Brain microvascular endothelial cell (primary cell): ENCODE results near the gene PDSS1.
"Not testable (repeated sequence)": the region's sequence is repeated elsewhere in the genome, so short reads cannot be mapped to it uniquely, and the experiment has no call there.

Experiments used
- DNase-seq: peaks from one replicate; pipeline ENCODE4 v3.0.0-alpha.2; 2020
- H3K27ac ChIP-seq: fragments of 250-450 bp; sonication (Bioruptor Pico); 2 replicates; pipeline ENCODE4 v1.5.1; 2020; ENCODE audit warnings: mild to moderate bottlenecking, moderate library complexity
- H3K27me3 ChIP-seq: fragments of 250-450 bp; sonication (Bioruptor Pico); replicated peaks from 2 replicates; pipeline ENCODE4 v1.5.1; 2020; ENCODE audit warnings: mild to moderate bottlenecking
- H3K36me3 ChIP-seq: fragments of 250-450 bp; sonication (Bioruptor Pico); replicated peaks from 2 replicates; pipeline ENCODE4 v1.5.1; 2020; ENCODE audit warnings: mild to moderate bottlenecking
- H3K4me3 ChIP-seq: 2 replicates; pipeline ENCODE4 v1.5.1; 2011; ENCODE audit warnings: low read depth, mild to moderate bottlenecking, control low read depth, low read length, moderate library complexity
- CTCF ChIP-seq: IDR thresholded peaks from 2 replicates; pipeline ENCODE4 v1.5.1; 2011; ENCODE audit warnings: low read depth, mild to moderate bottlenecking, moderate library complexity, low read length, control low read depth, inconsistent platforms; ENCODE audit errors: missing control alignments
- in situ Hi-C: cut with HindIII; loops from 2 replicates; pipeline ENCODE4 v1.10.0; 2017; ENCODE audit warnings: low sequenced_read_pairs, low pct_ligation_motif_present

Gene PDSS1

GRCh38 chr10:26662864-26663263 is 34.6 kb upstream of the PDSS1 start:
- DNase-seq: no peak
- no peaks in the 10 kb centered on the region for H3K27me3 ChIP-seq
- in situ Hi-C loops: no loop called here
- H3K36me3 ChIP-seq: no peaks in the 10 kb centered on the region
- H3K4me3 ChIP-seq: no peak overlapping the region
- no peak for TF ChIP-seq CTCF
- H3K27ac ChIP-seq: no peak overlapping the region

- no peak for DNase-seq
Observed at GRCh38 chr10:26665080-26666048, 32.1 kb upstream of the PDSS1 start.

GRCh38 chr10:26675873-26676257 is 21.6 kb upstream of the PDSS1 start:
- H3K27ac ChIP-seq: no peak overlapping the region
- in situ Hi-C loops: no loop called here
- no peak for DNase-seq
- H3K27me3 ChIP-seq: no peaks in the 10 kb centered on the region
- H3K36me3 ChIP-seq: no peaks in the 10 kb centered on the region
- no peak overlapping the region for H3K4me3 ChIP-seq
- no peak for TF ChIP-seq CTCF

More at GRCh38 chr10:26665080-26666048, 32.1 kb upstream of the PDSS1 start:
- TF ChIP-seq CTCF: no peak
- no peaks in the 10 kb centered on the region for H3K27me3 ChIP-seq
- H3K36me3 ChIP-seq: no peaks in the 10 kb centered on the region
- no peak overlapping the region for H3K4me3 ChIP-seq
- in situ Hi-C loops: no loop called here
- no peak overlapping the region for H3K27ac ChIP-seq

GRCh38 chr10:26679588-26679987 is 17.9 kb upstream of the PDSS1 start:
- no peaks in the 10 kb centered on the region for H3K36me3 ChIP-seq
- DNase-seq: no peak
- in situ Hi-C loops: no loop called here

GRCh38 chr10:26681076-26681475 is 16.4 kb upstream of the PDSS1 start:
- DNase-seq: no peak
- in situ Hi-C loops: no loop called here
- no peaks in the 10 kb centered on the region for H3K27me3 ChIP-seq

More at GRCh38 chr10:26679588-26679987, 17.9 kb upstream of the PDSS1 start:
- H3K4me3 ChIP-seq: no peak overlapping the region
- no peak overlapping the region for H3K27ac ChIP-seq
- no peaks in the 10 kb centered on the region for H3K27me3 ChIP-seq
- no peak for TF ChIP-seq CTCF

GRCh38 chr10:26681971-26682370 is 15.5 kb upstream of the PDSS1 start:
- H3K27ac ChIP-seq, H3K36me3 ChIP-seq, H3K27me3 ChIP-seq, H3K4me3 ChIP-seq, in situ Hi-C loops: not testable (repeated sequence)
- peak; percentile 81 for DNase-seq

More at GRCh38 chr10:26681076-26681475, 16.4 kb upstream of the PDSS1 start:
- Histone ChIP-seq H3K27ac (no peak overlapping the region), H3K4me3 (no peak overlapping the region), H3K36me3 (no peaks in the 10 kb centered on the region)
- TF ChIP-seq CTCF: no peak
